ENCODE measurements around the gene GSTM3.

DNA sequence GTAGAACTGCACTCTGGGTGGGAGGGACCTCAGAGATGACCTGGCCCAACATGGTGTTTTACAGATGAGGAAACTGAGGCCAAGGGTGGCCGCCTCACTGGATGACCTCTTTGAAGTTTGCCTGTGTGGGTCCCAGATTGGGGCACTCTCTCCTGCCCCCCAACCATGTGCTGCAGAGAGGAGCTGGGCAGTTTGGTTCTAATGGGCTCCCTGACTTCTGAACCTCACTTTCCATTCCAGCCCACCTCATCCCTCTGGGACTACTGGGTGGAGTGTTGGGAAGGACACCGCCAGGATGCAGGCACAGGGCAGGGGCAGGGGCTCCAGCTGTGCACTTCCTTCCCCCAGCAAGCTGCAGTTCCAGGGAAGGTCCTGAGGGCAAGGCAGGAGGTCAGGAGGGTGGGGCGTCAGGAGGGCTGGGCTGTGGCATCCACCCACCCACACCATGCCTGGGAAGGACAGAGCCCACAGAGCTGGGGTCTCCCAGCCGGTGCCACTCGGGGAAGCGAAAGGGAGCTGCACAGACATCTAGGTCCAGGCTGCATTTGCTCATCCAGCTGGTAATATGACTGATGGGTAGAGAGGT is 33.2 kb upstream of the GSTM3 start:
- TF ChIP-seq, protein P1, sequence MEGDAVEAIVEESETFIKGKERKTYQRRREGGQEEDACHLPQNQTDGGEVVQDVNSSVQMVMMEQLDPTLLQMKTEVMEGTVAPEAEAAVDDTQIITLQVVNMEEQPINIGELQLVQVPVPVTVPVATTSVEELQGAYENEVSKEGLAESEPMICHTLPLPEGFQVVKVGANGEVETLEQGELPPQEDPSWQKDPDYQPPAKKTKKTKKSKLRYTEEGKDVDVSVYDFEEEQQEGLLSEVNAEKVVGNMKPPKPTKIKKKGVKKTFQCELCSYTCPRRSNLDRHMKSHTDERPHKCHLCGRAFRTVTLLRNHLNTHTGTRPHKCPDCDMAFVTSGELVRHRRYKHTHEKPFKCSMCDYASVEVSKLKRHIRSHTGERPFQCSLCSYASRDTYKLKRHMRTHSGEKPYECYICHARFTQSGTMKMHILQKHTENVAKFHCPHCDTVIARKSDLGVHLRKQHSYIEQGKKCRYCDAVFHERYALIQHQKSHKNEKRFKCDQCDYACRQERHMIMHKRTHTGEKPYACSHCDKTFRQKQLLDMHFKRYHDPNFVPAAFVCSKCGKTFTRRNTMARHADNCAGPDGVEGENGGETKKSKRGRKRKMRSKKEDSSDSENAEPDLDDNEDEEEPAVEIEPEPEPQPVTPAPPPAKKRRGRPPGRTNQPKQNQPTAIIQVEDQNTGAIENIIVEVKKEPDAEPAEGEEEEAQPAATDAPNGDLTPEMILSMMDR (IDR thresholded peaks at IDR 0.05): no peak
- TF ChIP-seq EP300 (IDR thresholded peaks at IDR 0.05): no peak
- TF ChIP-seq POLR2A (IDR thresholded peaks at IDR 0.05): no peak
